HCT116 (cell line): ENCODE measurements around the gene PRAMEF14. TPM values are rescaled to one million over a fixed set of nuclear protein-coding genes. Genes with fewer than 3 reads are reported as not detected.
"Not testable (repeated sequence)": the region's sequence is repeated elsewhere in the genome, so short reads cannot be mapped to it uniquely, and the experiment has no call there.

Experiments
- ATAC-seq: fragments of 200-7000 bp; cut with Tn5 transposase; 2 replicates; pipeline ENCODE4 v1.9.1; 2020; ENCODE audit warnings: mild to moderate bottlenecking, moderate library complexity
- Bru-seq: library from RNA; stranded (reverse); fragments of 400-500 nt; gene quantifications from one replicate; lab custom pipeline; 2021; lab: Mats Ljungman, UMichigan
- BruChase-seq, 2 experiments: library from RNA; stranded (reverse); fragments of 400-500 nt; gene quantifications; one replicate each; lab custom pipeline; 2021; lab: Mats Ljungman, UMichigan
- BruUV-seq: library from RNA; stranded (reverse); fragments of 400-500 nt; replicated peaks from 2 replicates; lab custom pipeline; 2021; lab: Mats Ljungman, UMichigan
- CTCF ChIA-PET: fragments of 300-600 bp; sonication (Branson Sonifier 250); formaldehyde crosslinking; loops from one replicate; lab custom pipeline; 2021; ENCODE audit warnings: antibody characterized with exemption; lab: Charles Lee
- POLR2A ChIA-PET: fragments of 300-600, 350-600 bp; sonication (Branson Sonifier 250); formaldehyde crosslinking; loops from one replicate; lab custom pipeline; 2021; ENCODE audit warnings: antibody characterized with exemption; lab: Charles Lee
- RAD21 ChIA-PET, 2 experiments: fragments of 300-600 bp; sonication (Branson Sonifier 250); formaldehyde crosslinking; loops; one replicate each; lab custom pipeline; 2023; ENCODE audit warnings: low total read pairs in 2 of 2; ENCODE audit not compliant: uncharacterized antibody in 2 of 2, unreplicated experiment in 2 of 2, low non-redundant PET in 1 of 2; lab: Charles Lee
- DNase-seq: peaks from one replicate; pipeline ENCODE4 v3.0.0-alpha.2; 2010; ENCODE audit warnings: low read depth, low spot score
- H2AFZ ChIP-seq: fragments of 200-600 bp; shearing (Covaris generic), sonication (generic); 2 replicates; pipeline ENCODE4 v1.6.1; 2017; ENCODE audit warnings: low read depth, mixed run types, mixed read lengths, antibody characterized with exemption, low read length; ENCODE audit not compliant: poor library complexity, severe bottlenecking
- H3K27ac ChIP-seq: 2 replicates; pipeline ENCODE4 v1.5.1; 2012; ENCODE audit warnings: low read depth, low read length
- H3K27me3 ChIP-seq: fragments of 200-600 bp; sonication (generic); 2 replicates; pipeline ENCODE4 v1.6.1; 2016; ENCODE audit warnings: mixed run types, low read length, mixed read lengths; ENCODE audit not compliant: insufficient read depth
- H3K36me3 ChIP-seq, 2 experiments: fragments of 200-500 bp in 1 of 2; fragments of 200-600 bp in 1 of 2; sonication (Bioruptor generic) in 1 of 2; sonication (generic) in 1 of 2; 2 replicates each; pipeline versions ENCODE4 v1.5.1 to v1.6.1; 2014 to 2016; ENCODE audit warnings: low read length in 2 of 2, inconsistent platforms in 1 of 2, mixed read lengths in 1 of 2, mixed run types in 1 of 2; ENCODE audit not compliant: insufficient read depth in 2 of 2, control insufficient read depth in 1 of 2
- H3K4me1 ChIP-seq, 2 experiments: fragments of 200-600 bp in 1 of 2; sonication (generic) in 1 of 2; 2 replicates each; pipeline versions ENCODE4 v1.5.1 to v1.6.1; 2012 to 2017; ENCODE audit warnings: low read length in 2 of 2, inconsistent platforms in 1 of 2, mild to moderate bottlenecking in 1 of 2, mixed read lengths in 1 of 2, mixed run types in 1 of 2, moderate library complexity in 1 of 2; ENCODE audit not compliant: insufficient read depth in 2 of 2, control insufficient read depth in 1 of 2
- H3K4me2 ChIP-seq: fragments of 200-600 bp; sonication (generic); 2 replicates; pipeline ENCODE4 v1.6.1; 2017; ENCODE audit warnings: mixed run types, low read length, mixed read lengths
- H3K4me3 ChIP-seq, 2 experiments: fragments of 200-600 bp in 1 of 2; sonication (generic) in 1 of 2; replicated peaks in 1 of 2; 2 replicates each; pipeline ENCODE4 v1.5.1; 2011 to 2016; ENCODE audit warnings: low read length in 2 of 2, control low read depth in 1 of 2, low read depth in 1 of 2, mild to moderate bottlenecking in 1 of 2, mixed read lengths in 1 of 2, mixed run types in 1 of 2
- H3K79me2 ChIP-seq: fragments of 200-600 bp; sonication (generic); 2 replicates; pipeline ENCODE4 v1.6.1; 2017; ENCODE audit warnings: mild to moderate bottlenecking, mixed run types, low read length, moderate library complexity, mixed read lengths; ENCODE audit not compliant: insufficient read depth
- H3K9ac ChIP-seq: fragments of 200-600 bp; sonication (generic); 2 replicates; pipeline ENCODE4 v1.6.1; 2016; ENCODE audit warnings: low read length, mixed read lengths
- H3K9me2 ChIP-seq: fragments of 200-600 bp; sonication (generic), shearing (Covaris generic); 2 replicates; pipeline ENCODE4 v1.6.1; 2017; ENCODE audit warnings: mixed run types, mild to moderate bottlenecking, moderate library complexity; ENCODE audit not compliant: insufficient read depth
- H3K9me3 ChIP-seq, 2 experiments: fragments of 200-500 bp in 1 of 2; fragments of 200-600 bp in 1 of 2; sonication (Bioruptor generic) in 1 of 2; sonication (generic) in 1 of 2; 2 replicates each; pipeline ENCODE4 v1.6.1; 2014 to 2017; ENCODE audit warnings: low read length in 2 of 2, mixed read lengths in 2 of 2, inconsistent platforms in 1 of 2, low read depth in 1 of 2, mild to moderate bottlenecking in 1 of 2, mixed run types in 1 of 2, moderate library complexity in 1 of 2; ENCODE audit not compliant: control insufficient read depth in 1 of 2, insufficient read depth in 1 of 2
- H4K20me1 ChIP-seq: fragments of 200-600 bp; sonication (generic), shearing (Covaris generic); 2 replicates; pipeline ENCODE4 v1.6.1; 2017; ENCODE audit warnings: mixed run types, mild to moderate bottlenecking, moderate library complexity; ENCODE audit not compliant: insufficient read depth
- intact Hi-C: fragments of 100-400 bp; cut with micrococcal nuclease; formaldehyde crosslinking; loops from 2 replicates; pipeline ENCODE4 v1.10.0; 2022
- long read RNA-seq: library from polyadenylated mRNA; unstranded; transcript quantifications from one replicate; pipeline ENCODE4 v2.0.0, GENCODE V29; 2021; ENCODE audit not compliant: unreplicated experiment
- polyA plus RNA-seq: library from polyadenylated mRNA; unstranded; fragments of >200 nt; gene quantifications from 2 replicates; pipeline ENCODE4 v1.2.1, GENCODE V29; 2012; ENCODE audit warnings: missing spikeins
- total RNA-seq: library from RNA; stranded (reverse); gene quantifications from one replicate; pipeline ENCODE4 v1.2.1, GENCODE V29; 2021; ENCODE audit not compliant: unreplicated experiment

The PRAMEF14 gene
- total RNA-seq (not detected), Bru-seq, nascent RNA (not detected), BruChase-seq, experiment 1, labeled RNA remaining after a 6-hour chase (not detected), BruChase-seq, experiment 2, labeled RNA remaining after a 2-hour chase (not detected)
- polyA plus RNA-seq: not detected in 2 replicates
- long read RNA-seq: 0 reads

- H3K4me2 ChIP-seq, H3K9me3 ChIP-seq, H3K9me2 ChIP-seq, H3K36me3 ChIP-seq, H3K4me1 ChIP-seq, CTCF ChIA-PET, POLR2A ChIA-PET, H2AFZ ChIP-seq, H4K20me1 ChIP-seq, H3K27ac ChIP-seq, H3K27me3 ChIP-seq, H3K4me3 ChIP-seq, BruUV-seq, DNase-seq, RAD21 ChIA-PET, H3K79me2 ChIP-seq, ATAC-seq, H3K9ac ChIP-seq, intact Hi-C loops: not testable (repeated sequence)
Measured at GRCh38 chr1:13347034-13347433, at the start of gene PRAMEF14. PRAMEF14 (minus strand) TSS chr1:13347134; CDS start chr1:13345314, 1,820 bp downstream.

GRCh38 chr1:13395311-13395710, 48.4 kb upstream of the PRAMEF14 start:
- H3K27ac ChIP-seq, ATAC-seq, DNase-seq, H3K4me3 ChIP-seq, H3K4me1 ChIP-seq, H3K9ac ChIP-seq, H3K79me2 ChIP-seq, RAD21 ChIA-PET, CTCF ChIA-PET, H3K9me3 ChIP-seq, H3K36me3 ChIP-seq, H3K4me2 ChIP-seq, H4K20me1 ChIP-seq, H3K27me3 ChIP-seq, POLR2A ChIA-PET, BruUV-seq, H3K9me2 ChIP-seq, H2AFZ ChIP-seq: not testable (repeated sequence)
- intact Hi-C loops: loop anchor here (10.0 kb wide), 1 partner anchor 59 kb away; no protein-coding TSS in a partner anchor

GRCh38 chr1:13394761-13395160, 47.8 kb upstream of the PRAMEF14 start:
- H3K4me3 ChIP-seq, H2AFZ ChIP-seq, POLR2A ChIA-PET, RAD21 ChIA-PET, DNase-seq, H3K79me2 ChIP-seq, ATAC-seq, H3K9me2 ChIP-seq, H3K27ac ChIP-seq, H3K4me2 ChIP-seq, H4K20me1 ChIP-seq, CTCF ChIA-PET, H3K4me1 ChIP-seq, H3K27me3 ChIP-seq, H3K9ac ChIP-seq, BruUV-seq, H3K36me3 ChIP-seq, H3K9me3 ChIP-seq: not testable (repeated sequence)
- intact Hi-C loops: loop anchor here (10.0 kb wide), 1 partner anchor 60 kb away; no protein-coding TSS in a partner anchor

DNA sequence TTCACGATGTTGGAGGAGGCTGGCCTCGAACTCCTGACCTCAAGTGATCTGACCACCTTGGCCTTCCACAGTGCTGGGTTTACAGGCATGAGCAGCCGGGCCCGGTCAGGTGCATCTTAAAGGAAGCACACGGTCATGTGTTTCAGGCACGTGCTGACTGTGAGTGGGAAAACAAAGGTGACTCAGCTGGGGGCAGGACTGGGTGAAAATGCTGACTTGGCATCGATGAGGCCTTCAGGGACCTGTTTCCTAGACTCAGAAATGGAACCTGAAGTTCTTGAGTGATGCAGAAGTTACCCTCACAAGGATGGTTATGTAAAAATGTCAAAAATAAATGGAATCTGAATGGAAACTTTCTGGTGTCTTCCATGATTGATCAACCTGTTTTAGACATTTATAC, 46.1 kb upstream of the PRAMEF14 start:
- H3K9ac ChIP-seq, POLR2A ChIA-PET, H3K4me3 ChIP-seq, H3K36me3 ChIP-seq, H3K9me3 ChIP-seq, H3K4me2 ChIP-seq, H3K4me1 ChIP-seq, DNase-seq, H2AFZ ChIP-seq, H3K9me2 ChIP-seq, CTCF ChIA-PET, H3K27me3 ChIP-seq, RAD21 ChIA-PET, H3K27ac ChIP-seq, H3K79me2 ChIP-seq, BruUV-seq, H4K20me1 ChIP-seq, ATAC-seq: not testable (repeated sequence)
- intact Hi-C loops: loop anchor here (10.0 kb wide), 1 partner anchor 62 kb away; no protein-coding TSS in a partner anchor
